Measurements from ENCODE around the gene ETV3L.

DNA sequence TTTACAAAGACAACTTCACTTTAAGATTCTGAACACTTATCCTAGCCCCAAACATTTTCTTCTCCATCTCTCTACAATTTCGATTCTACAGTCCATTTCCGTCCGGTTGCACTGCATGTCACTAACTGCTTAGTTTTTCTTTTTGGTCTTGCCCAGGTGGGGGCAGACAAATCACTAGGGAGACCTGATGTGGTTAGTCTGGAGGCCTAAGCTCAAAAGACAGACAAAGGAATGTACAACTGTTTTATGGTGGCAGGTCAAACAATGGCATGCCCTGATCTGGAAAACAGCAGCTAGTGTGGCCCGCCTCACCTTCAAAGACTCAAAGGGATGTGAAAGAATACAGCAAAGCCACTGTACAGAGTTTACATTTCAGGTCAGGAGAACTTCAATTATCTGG is 34.8 kb upstream of the ETV3L start:
- TF ChIP-seq, protein P1, sequence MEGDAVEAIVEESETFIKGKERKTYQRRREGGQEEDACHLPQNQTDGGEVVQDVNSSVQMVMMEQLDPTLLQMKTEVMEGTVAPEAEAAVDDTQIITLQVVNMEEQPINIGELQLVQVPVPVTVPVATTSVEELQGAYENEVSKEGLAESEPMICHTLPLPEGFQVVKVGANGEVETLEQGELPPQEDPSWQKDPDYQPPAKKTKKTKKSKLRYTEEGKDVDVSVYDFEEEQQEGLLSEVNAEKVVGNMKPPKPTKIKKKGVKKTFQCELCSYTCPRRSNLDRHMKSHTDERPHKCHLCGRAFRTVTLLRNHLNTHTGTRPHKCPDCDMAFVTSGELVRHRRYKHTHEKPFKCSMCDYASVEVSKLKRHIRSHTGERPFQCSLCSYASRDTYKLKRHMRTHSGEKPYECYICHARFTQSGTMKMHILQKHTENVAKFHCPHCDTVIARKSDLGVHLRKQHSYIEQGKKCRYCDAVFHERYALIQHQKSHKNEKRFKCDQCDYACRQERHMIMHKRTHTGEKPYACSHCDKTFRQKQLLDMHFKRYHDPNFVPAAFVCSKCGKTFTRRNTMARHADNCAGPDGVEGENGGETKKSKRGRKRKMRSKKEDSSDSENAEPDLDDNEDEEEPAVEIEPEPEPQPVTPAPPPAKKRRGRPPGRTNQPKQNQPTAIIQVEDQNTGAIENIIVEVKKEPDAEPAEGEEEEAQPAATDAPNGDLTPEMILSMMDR (IDR thresholded peaks at IDR 0.05), result no peak
- TF ChIP-seq POLR2A (IDR thresholded peaks at IDR 0.05), result no peak

Measured in body of pancreas (tissue), 4 donors.